HG03378 (cell line): ENCODE data around the gene TSSC4.

Experiments used
- ATAC-seq: cut with Tn5 transposase; IDR thresholded peaks from one replicate; pipeline ENCODE4 v1.9.1; 2021; ENCODE audit warnings: mild to moderate bottlenecking, moderate library complexity; ENCODE audit not compliant: unreplicated experiment

Gene TSSC4

GRCh38 chr11:2385156-2386151, 15.1 kb upstream of the TSSC4 start:
- peak; percentile 44 for ATAC-seq

GRCh38 chr11:2386591-2386990, 14.0 kb upstream of the TSSC4 start:
- no peak for ATAC-seq

GRCh38 chr11:2387266-2387987, 13.1 kb upstream of the TSSC4 start:
- ATAC-seq, result no peak

GRCh38 chr11:2388431-2389376, 11.8 kb upstream of the TSSC4 start:
- ATAC-seq, result no peak

- ATAC-seq, result no peak
Measured at GRCh38 chr11:2389377-2390026, 11.0 kb upstream of the TSSC4 start.

GRCh38 chr11:2390091-2390724, 10.3 kb upstream of the TSSC4 start:
- ATAC-seq, result no peak

GRCh38 chr11:2390725-2391151, 9.8 kb upstream of the TSSC4 start:
- ATAC-seq, result no peak

GRCh38 chr11:2391181-2391975, 9.2 kb upstream of the TSSC4 start:
- no peak for ATAC-seq

GRCh38 chr11:2392241-2392959, 8.2 kb upstream of the TSSC4 start:
- no peak for ATAC-seq

- no peak for ATAC-seq
Measured at GRCh38 chr11:2393111-2393868, 7.3 kb upstream of the TSSC4 start.

- ATAC-seq, result no peak
Measured at GRCh38 chr11:2393941-2394817, 6.4 kb upstream of the TSSC4 start.

GRCh38 chr11:2394818-2395105, 5.8 kb upstream of the TSSC4 start:
- ATAC-seq, result no peak

- ATAC-seq, result no peak
Measured at GRCh38 chr11:2395211-2395730, 5.3 kb upstream of the TSSC4 start.

- no peak for ATAC-seq
Measured at GRCh38 chr11:2395856-2396255, 4.7 kb upstream of the TSSC4 start.

GRCh38 chr11:2396471-2396870, 4.1 kb upstream of the TSSC4 start:
- no peak for ATAC-seq

- no peak for ATAC-seq
Measured at GRCh38 chr11:2397005-2397404, 3.5 kb upstream of the TSSC4 start.
